ENCODE measurements around the gene AHRR. TPM values are rescaled to one million over a fixed set of nuclear protein-coding genes. Genes with fewer than 3 reads are reported as not detected.

AHRR gene
- total RNA-seq, 6 experiments from 2014 or later: 0.06 to 0.81 (median 0.43) TPM

GRCh38 chr5:322281-322941, 897 bp downstream of the AHRR start:
- TF ChIP-seq POLR2A (IDR thresholded peaks at IDR 0.05): no peak
- Histone ChIP-seq H3K27me3 (peaks cover 4 to 15% of the 10 kb centered on the region in 2 donors), H3K36me3 (no peaks in the 10 kb centered on the region), H3K27ac (no peak overlapping the region), H3K9me3 (no peaks in the 10 kb centered on the region), H3K4me3 (peak overlapping the region; percentile 23 to 43 (median 28)), H3K4me1 (peaks cover 0 to 20% (median 0%) of the 10 kb centered on the region in 4 donors)
- intact Hi-C loops (cut with DNase I): no loop called here
- ATAC-seq (no peak), DNase-seq (no peak)
- 41% methylated on average over 25 of the region's 56 CpGs for WGBS (ENCODE audit: insufficient coverage, low coverage, low lambda C conversion rate, missing lambda C conversion rate)

GRCh38 chr5:322942-323879, 1.7 kb downstream of the AHRR start:
- intact Hi-C loops (cut with DNase I): no loop called here

GRCh38 chr5:324736-325612, 3.5 kb downstream of the AHRR start:
- Histone ChIP-seq H3K4me1 (peaks cover 0 to 16% (median 0%) of the 10 kb centered on the region in 4 donors), H3K9me3 (no peaks in the 10 kb centered on the region), H3K4me3 (no peak overlapping the region), H3K36me3 (no peaks in the 10 kb centered on the region), H3K27ac (no peak overlapping the region), H3K27me3 (peaks cover 4 to 14% of the 10 kb centered on the region in 2 donors)
- WGBS (ENCODE audit: insufficient coverage, low coverage, low lambda C conversion rate, missing lambda C conversion rate): 81% methylated on average over 4 of the region's 24 CpGs
- TF ChIP-seq POLR2A (IDR thresholded peaks at IDR 0.05) (no peak), CTCF (IDR thresholded peaks at IDR 0.05) (no peak)
- no peak for ATAC-seq
- DNase-seq: peak in 1 of 3 donors; percentile 40
- intact Hi-C loops (cut with DNase I): no loop called here

More at GRCh38 chr5:322942-323879, 1.7 kb downstream of the AHRR start:
- ATAC-seq: no peak
- Histone ChIP-seq H3K4me3 (no peak overlapping the region), H3K4me1 (peaks cover 0 to 20% (median 0%) of the 10 kb centered on the region in 4 donors), H3K9me3 (no peaks in the 10 kb centered on the region), H3K36me3 (no peaks in the 10 kb centered on the region), H3K27ac (no peak overlapping the region), H3K27me3 (peaks cover 4 to 15% of the 10 kb centered on the region in 2 donors)
- no peak for DNase-seq
- TF ChIP-seq CTCF (IDR thresholded peaks at IDR 0.05) (no peak), POLR2A (IDR thresholded peaks at IDR 0.05) (no peak)
- WGBS (ENCODE audit: insufficient coverage, low coverage, low lambda C conversion rate, missing lambda C conversion rate): 51% methylated on average over 19 of the region's 30 CpGs

GRCh38 chr5:326109-326508, 4.6 kb downstream of the AHRR start:
- Histone ChIP-seq H3K9me3 (no peaks in the 10 kb centered on the region), H3K4me3 (no peak overlapping the region), H3K36me3 (no peaks in the 10 kb centered on the region), H3K4me1 (peaks cover 0 to 12% (median 0%) of the 10 kb centered on the region in 4 donors), H3K27ac (no peak overlapping the region), H3K27me3 (peaks cover 0 to 3% of the 10 kb centered on the region in 2 donors)
- DNase-seq: no peak
- TF ChIP-seq CTCF (IDR thresholded peaks at IDR 0.05) (no peak), POLR2A (IDR thresholded peaks at IDR 0.05) (no peak)
- WGBS (ENCODE audit: insufficient coverage, low coverage, low lambda C conversion rate, missing lambda C conversion rate): 49% methylated on average over 5 of the region's 7 CpGs
- intact Hi-C loops (cut with DNase I): no loop called here
- ATAC-seq: no peak
